GM21737 (cell line): Measurements from ENCODE around the gene MICA.
"Not testable (repeated sequence)": the region's sequence is repeated elsewhere in the genome, so short reads cannot be mapped to it uniquely, and the experiment has no call there.

Experiments
- ATAC-seq: cut with Tn5 transposase; IDR thresholded peaks from one replicate; pipeline ENCODE4 v1.9.1; 2021; ENCODE audit warnings: mild to moderate bottlenecking, moderate library complexity; ENCODE audit not compliant: unreplicated experiment

MICA gene

GRCh38 chr6:31407699-31408098, 4.3 kb downstream of the MICA start:
- no peak for ATAC-seq

- ATAC-seq: no peak
Observed at GRCh38 chr6:31412506-31412905, 9.1 kb downstream of the MICA start.

- ATAC-seq: not testable (repeated sequence)
Observed at GRCh38 chr6:31414148-31414770, 10.9 kb downstream of the MICA start.

- no peak for ATAC-seq
Observed at GRCh38 chr6:31414771-31415265, 11.4 kb downstream of the MICA start.

- no peak for ATAC-seq
Observed at GRCh38 chr6:31416394-31417014, 13.1 kb downstream of the MICA start.

- ATAC-seq: no peak
Observed at GRCh38 chr6:31418251-31418650, 14.9 kb downstream of the MICA start.

GRCh38 chr6:31419842-31420241, 16.4 kb downstream of the MICA start:
- no peak for ATAC-seq

- ATAC-seq: no peak
Observed at GRCh38 chr6:31420546-31420945, 17.2 kb downstream of the MICA start.

GRCh38 chr6:31422587-31422986, 19.2 kb downstream of the MICA start:
- no peak for ATAC-seq

GRCh38 chr6:31423550-31423949, 20.2 kb downstream of the MICA start:
- ATAC-seq: no peak

- ATAC-seq: no peak
Observed at GRCh38 chr6:31426395-31427354, 23.3 kb downstream of the MICA start.

GRCh38 chr6:31430449-31430848, 27.1 kb downstream of the MICA start:
- ATAC-seq: no peak

GRCh38 chr6:31435051-31435450, 31.7 kb downstream of the MICA start:
- ATAC-seq: not testable (repeated sequence)

- ATAC-seq: no peak
Observed at GRCh38 chr6:31438222-31438621, 34.8 kb downstream of the MICA start.

- ATAC-seq: no peak
Observed at GRCh38 chr6:31438677-31439076, 35.3 kb downstream of the MICA start.

GRCh38 chr6:31441365-31442267, 38.2 kb downstream of the MICA start:
- ATAC-seq: no peak

GRCh38 chr6:31446481-31446880, 43.1 kb downstream of the MICA start:
- no peak for ATAC-seq

- ATAC-seq: not testable (repeated sequence)
Observed at GRCh38 chr6:31446999-31447789, 43.8 kb downstream of the MICA start.

- ATAC-seq: no peak
Observed at GRCh38 chr6:31450751-31451150, 47.4 kb downstream of the MICA start.

GRCh38 chr6:31452859-31453258, 49.5 kb downstream of the MICA start:
- no peak for ATAC-seq
